Measurements from ENCODE around the gene TMEM18. TPM values are rescaled to one million over a fixed set of nuclear protein-coding genes. Genes with fewer than 3 reads are reported as not detected.

The TMEM18 gene
- total and polyA plus RNA-seq, 9 of the 15 experiments (the other 6 are each of a cell fraction or from before 2014, with no cell fraction given), result 12.8 to 55.9 (median 21.8) TPM

GRCh38 chr2:677056-677958 is at the start of gene TMEM18 (continued):
- TF ChIP-seq HBP1 (CRISPR knock-in tag; IDR thresholded peaks at IDR 0.05) (no peak), TAF1 (IDR thresholded peaks at IDR 0.05; ENCODE audit: control insufficient read depth, extremely low read depth, insufficient read depth, low read length, severe bottlenecking) (peak; percentile 95), NCOA1 (IDR thresholded peaks at IDR 0.05; ENCODE audit: low read depth) (no peak), SAP30 (IDR thresholded peaks at IDR 0.05; ENCODE audit: borderline replicate concordance, insufficient read depth, low read depth, low read length, poor library complexity, severe bottlenecking) (peak; percentile 78), MAZ (CRISPR knock-in tag; conservative IDR thresholded peaks at IDR 0.05 in 1 of 2, IDR thresholded peaks at IDR 0.05 in 1 of 2) (peak; percentile 83 to 86), KLF6 (CRISPR knock-in tag; IDR thresholded peaks at IDR 0.05; ENCODE audit: borderline replicate concordance) (0 out of 2 replicates have a peak, but pooled peaks have one; percentile 51), ZBTB26 (CRISPR knock-in tag; IDR thresholded peaks at IDR 0.05) (0 out of 2 replicates have a peak, but pooled peaks have one; percentile 35), ZFX (CRISPR knock-in tag; IDR thresholded peaks at IDR 0.05) (peak; percentile 100), HLTF (IDR thresholded peaks at IDR 0.05) (peak; percentile 85; the same call in 1 of the 2 replicates), MED1 (CRISPR knock-in tag; IDR thresholded peaks at IDR 0.05; ENCODE audit: borderline replicate concordance) (no peak), RBBP5 (IDR thresholded peaks at IDR 0.05; ENCODE audit: borderline replicate concordance, insufficient read depth, low read length, poor library complexity, severe bottlenecking) (peak; percentile 73), CBX1 (IDR thresholded peaks at IDR 0.05; ENCODE audit: low read depth) (peak; percentile 19; the same call in 1 of the 2 replicates), ZFP91 (CRISPR knock-in tag; IDR thresholded peaks at IDR 0.05) (no peak), FOXA3 (CRISPR knock-in tag; conservative IDR thresholded peaks at IDR 0.05 in 1 of 2, IDR thresholded peaks at IDR 0.05 in 1 of 2) (peak in 1 of 2 experiments; percentile 74; a peak in 2 of 4 replicates), ELF2 (CRISPR knock-in tag; IDR thresholded peaks at IDR 0.05) (peak; percentile 42; the same call in 1 of the 2 replicates), TAF7 (tag; IDR thresholded peaks at IDR 0.05) (peak; percentile 88), E2F3 (CRISPR knock-in tag; IDR thresholded peaks at IDR 0.05) (peak; percentile 99), CCNT2 (IDR thresholded peaks at IDR 0.05; ENCODE audit: borderline replicate concordance, extremely low read depth, insufficient read length, low read depth, low read length) (peak; percentile 32), ZNF134 (CRISPR knock-in tag; conservative IDR thresholded peaks at IDR 0.05) (no peak), ZNF511 (CRISPR knock-in tag; IDR thresholded peaks at IDR 0.05) (peak; percentile 93)

Measured in K562 (cell line).